Panc1 (cell line): ENCODE measurements around the gene CLIC4. TPM values are rescaled to one million over a fixed set of nuclear protein-coding genes. Genes with fewer than 3 reads are reported as not detected.

Experiments
- ATAC-seq: fragments of 200-7000 bp; cut with Tn5 transposase; 2 replicates; pipeline ENCODE4 v1.9.1; 2020; ENCODE audit warnings: mild to moderate bottlenecking, moderate library complexity
- BruUV-seq: library from RNA; stranded (reverse); fragments of 400-500 nt; replicated peaks from 2 replicates; lab custom pipeline; 2021; lab: Mats Ljungman, UMichigan
- CTCF ChIA-PET: fragments of 300-600 bp; sonication (Branson Sonifier 250); formaldehyde crosslinking; loops from one replicate; lab custom pipeline; 2022; ENCODE audit warnings: antibody characterized with exemption; lab: Charles Lee
- POLR2A ChIA-PET: fragments of 300-600 bp; sonication (Branson Sonifier 250); formaldehyde crosslinking; loops from one replicate; lab custom pipeline; 2022; ENCODE audit warnings: antibody characterized with exemption; lab: Charles Lee
- DNase-seq: peaks from one replicate; pipeline ENCODE4 v3.0.0-alpha.2; 2010; ENCODE audit warnings: low read depth, low spot score
- H3K27ac ChIP-seq: 2 replicates; pipeline ENCODE4 v1.5.1; 2011; ENCODE audit warnings: mild to moderate bottlenecking, low read length, inconsistent platforms
- H3K27me3 ChIP-seq: fragments of 200-500 bp; sonication (Bioruptor generic); 2 replicates; pipeline ENCODE4 v1.6.0; 2014; ENCODE audit warnings: low read length, inconsistent platforms; ENCODE audit not compliant: control insufficient read depth, insufficient read depth
- H3K36me3 ChIP-seq: fragments of 200-500 bp; sonication (Bioruptor generic); 2 replicates; pipeline ENCODE4 v1.5.1; 2014; ENCODE audit warnings: inconsistent platforms, mild to moderate bottlenecking, low read length, moderate library complexity; ENCODE audit not compliant: control insufficient read depth, insufficient read depth
- H3K4me1 ChIP-seq: 2 replicates; pipeline ENCODE4 v1.5.1; 2011; ENCODE audit warnings: inconsistent platforms, mild to moderate bottlenecking, low read length, moderate library complexity; ENCODE audit not compliant: control insufficient read depth, insufficient read depth
- H3K4me3 ChIP-seq, 2 experiments: 2 replicates each; pipeline ENCODE4 v1.5.1; 2011 to 2012; ENCODE audit warnings: low read depth in 2 of 2, low read length in 2 of 2, mild to moderate bottlenecking in 2 of 2, inconsistent platforms in 1 of 2, moderate library complexity in 1 of 2
- H3K9me3 ChIP-seq: fragments of 200-500 bp; sonication (Bioruptor generic); 2 replicates; pipeline ENCODE4 v1.5.1; 2014; ENCODE audit warnings: low read depth, mild to moderate bottlenecking, inconsistent platforms, low read length, moderate library complexity; ENCODE audit not compliant: control insufficient read depth, insufficient read depth
- CTCF ChIP-seq: fragments of 450-650 bp; IDR thresholded peaks from 2 replicates; pipeline ENCODE4 v1.5.1; 2017; ENCODE audit warnings: mild to moderate bottlenecking
- POLR2AphosphoS5 ChIP-seq: IDR thresholded peaks from 2 replicates; pipeline ENCODE4 v1.6.1; 2012; ENCODE audit warnings: mild to moderate bottlenecking, low read depth, low read length, moderate library complexity
- REST ChIP-seq, 2 experiments: IDR thresholded peaks; 2 replicates each; pipeline ENCODE4 v1.6.1; 2011 to 2012; ENCODE audit warnings: low read depth in 2 of 2, control low read depth in 1 of 2, low read length in 1 of 2, mild to moderate bottlenecking in 1 of 2, moderate library complexity in 1 of 2; ENCODE audit not compliant: insufficient read depth in 1 of 2
- SIN3A ChIP-seq: IDR thresholded peaks from 2 replicates; pipeline ENCODE4 v1.6.1; 2012; ENCODE audit warnings: low read depth, mild to moderate bottlenecking, low read length, moderate library complexity, borderline replicate concordance; ENCODE audit not compliant: insufficient read depth
- TCF7L2 ChIP-seq: IDR thresholded peaks from 2 replicates; pipeline ENCODE4 v1.6.1; 2011; ENCODE audit warnings: mild to moderate bottlenecking, low read depth, low read length, inconsistent platforms
- in situ Hi-C: cut with HindIII; loops from 2 replicates; pipeline ENCODE4 v1.10.0; 2016; ENCODE audit warnings: low sequenced_read_pairs, low pct_unique_long_range_greater_than_20kb
- intact Hi-C: fragments of 100-400 bp; cut with micrococcal nuclease; formaldehyde crosslinking; loops from one replicate; pipeline ENCODE4 v1.10.0; 2022; ENCODE audit not compliant: unreplicated experiment
- total RNA-seq: library from RNA; stranded (reverse); gene quantifications from one replicate; pipeline ENCODE4 v1.2.1, GENCODE V29; 2021; ENCODE audit not compliant: unreplicated experiment

CLIC4 gene
- total RNA-seq, 1 experiment from 2014 or later, result 123 TPM

- DNase-seq, result no peak
- Histone ChIP-seq H3K27ac (no peak overlapping the region), H3K4me3 (no peak overlapping the region), H3K27me3 (no peaks in the 10 kb centered on the region), H3K4me1 (no peaks in the 10 kb centered on the region; the same call in 1 of the 2 replicates), H3K9me3 (no peaks in the 10 kb centered on the region), H3K36me3 (no peaks in the 10 kb centered on the region)
- no TSS peak for BruUV-seq
- ATAC-seq, result no peak
- in situ Hi-C loops, result no loop called here
- POLR2A ChIA-PET, result no interaction called here
- intact Hi-C loops, result no loop called here
- TF ChIP-seq REST (IDR thresholded peaks at IDR 0.05; ENCODE audit: insufficient read depth in 1 of 2, low read depth in 2 of 2, low read length in 1 of 2) (no peak), TCF7L2 (no peak), SIN3A (no peak), POLR2AphosphoS5 (no peak), CTCF (no peak)
- CTCF ChIA-PET, result no interaction called here
Observed at GRCh38 chr1:24867084-24867870, 122.0 kb downstream of the CLIC4 start.

DNA sequence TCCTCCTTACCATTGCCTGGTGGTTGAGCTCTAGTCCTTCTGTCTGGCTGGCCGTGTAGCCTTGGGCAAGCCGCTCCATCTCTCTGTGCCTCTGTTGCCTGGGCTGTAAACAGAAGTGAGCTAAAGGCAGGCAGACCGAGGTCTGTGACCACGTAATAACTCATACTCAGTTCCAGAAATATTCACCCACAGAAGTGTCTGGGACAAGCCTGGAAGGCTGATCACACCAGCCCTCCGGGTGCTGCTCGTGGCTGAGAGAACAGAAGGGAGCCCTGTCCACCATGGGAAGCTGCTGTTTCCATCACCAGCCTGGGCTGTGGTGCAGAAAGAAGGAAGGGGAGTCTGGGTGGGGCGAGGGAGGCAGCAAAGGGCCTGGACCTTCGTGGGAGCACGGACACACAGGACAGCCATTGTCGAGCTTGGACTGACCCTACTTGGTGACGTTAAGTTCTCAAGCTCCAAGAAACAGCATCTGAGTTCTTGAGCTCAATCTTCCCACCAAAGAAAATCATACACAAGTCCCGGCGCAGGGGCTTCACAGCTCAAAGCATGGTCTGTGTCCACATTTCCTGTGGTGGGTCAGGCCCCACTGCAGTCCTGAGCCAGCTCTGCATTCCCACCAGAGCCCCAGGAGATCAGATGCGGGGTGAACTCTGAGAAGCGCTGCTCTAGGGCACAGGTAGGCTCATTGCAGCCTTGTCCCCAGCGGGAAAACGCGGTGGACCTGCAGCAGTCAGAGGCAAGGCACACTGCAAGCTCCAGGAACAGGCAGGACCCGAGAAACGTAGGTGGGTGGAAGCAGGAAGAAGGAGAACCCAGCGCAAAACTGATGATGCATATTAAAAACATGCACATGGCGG lies 123.0 kb downstream of the CLIC4 start:
- DNase-seq, result no peak
- ATAC-seq, result no peak
- H3K36me3 ChIP-seq, result no peaks in the 10 kb centered on the region
- intact Hi-C loops, result no loop called here
- no TSS peak for BruUV-seq
- no peaks in the 10 kb centered on the region for H3K9me3 ChIP-seq
- CTCF ChIA-PET, result no interaction called here
- H3K4me1 ChIP-seq, result no peaks in the 10 kb centered on the region
- no peak for TF ChIP-seq CTCF
- no peak for TF ChIP-seq TCF7L2
- TF ChIP-seq REST (IDR thresholded peaks at IDR 0.05; ENCODE audit: insufficient read depth in 1 of 2, low read depth in 2 of 2, low read length in 1 of 2), result no peak
- no peak for TF ChIP-seq POLR2AphosphoS5
- POLR2A ChIA-PET, result interaction anchor here (0.6 kb wide), 1 partner anchor 10 kb away, joined by 3 read pairs; no protein-coding TSS in a partner anchor
- in situ Hi-C loops, result no loop called here
- H3K27me3 ChIP-seq, result no peaks in the 10 kb centered on the region
- H3K27ac ChIP-seq, result no peak overlapping the region
- no peak overlapping the region for H3K4me3 ChIP-seq
